Suprapubic skin (tissue), 4 donors: ENCODE measurements around the gene DIAPH2. TPM values are rescaled to one million over a fixed set of nuclear protein-coding genes. Genes with fewer than 3 reads are reported as not detected.

Experiments
- DNase-seq, 2 donors: peaks; one replicate each; pipeline ENCODE4 v3.0.0-alpha.2; 2019; ENCODE audit warnings: low spot score in 2 of 2
- H3K27ac ChIP-seq: fragments of 200-600 bp; sonication (generic); one replicate; pipeline ENCODE4 v1.5.1; 2019
- H3K27me3 ChIP-seq: fragments of 200-600 bp; sonication (generic); one replicate; pipeline ENCODE4 v1.5.1; 2019
- H3K36me3 ChIP-seq: fragments of 200-600 bp; sonication (generic); one replicate; pipeline ENCODE4 v1.5.1; 2019
- H3K4me1 ChIP-seq: fragments of 200-600 bp; sonication (generic); one replicate; pipeline ENCODE4 v1.5.1; 2019
- H3K4me3 ChIP-seq: fragments of 200-600 bp; sonication (generic); one replicate; pipeline ENCODE4 v1.5.1; 2019; ENCODE audit warnings: mild to moderate bottlenecking
- H3K9me3 ChIP-seq: fragments of 200-600 bp; sonication (generic); one replicate; pipeline ENCODE4 v1.5.1; 2019
- CTCF ChIP-seq, 2 donors: fragments of 200-600 bp in 1 of 2; fragments of 450-650 bp in 1 of 2; sonication (generic) in 1 of 2; IDR thresholded peaks; one replicate each; pipeline ENCODE4 v1.5.1; 2016 to 2019; ENCODE audit warnings: antibody characterized with exemption in 2 of 2, mild to moderate bottlenecking in 1 of 2, moderate library complexity in 1 of 2
- EP300 ChIP-seq: sonication (generic); formaldehyde crosslinking; IDR thresholded peaks from one replicate; pipeline ENCODE4 v1.6.1; 2017; ENCODE audit warnings: antibody characterized with exemption
- POLR2A ChIP-seq, 2 donors: fragments of 450-650 bp; IDR thresholded peaks; one replicate each; pipeline ENCODE4 v1.6.1; 2017; ENCODE audit warnings: antibody characterized with exemption in 2 of 2, mild to moderate bottlenecking in 2 of 2, moderate library complexity in 2 of 2
- POLR2AphosphoS5 ChIP-seq, 3 donors: sonication (generic); formaldehyde crosslinking; IDR thresholded peaks; one replicate each; pipeline ENCODE4 v1.6.1; 2017; ENCODE audit warnings: antibody characterized with exemption in 3 of 3
- WGBS: methylation state at CpG from one replicate; pipeline ENCODE4 v1.1.5; 2018; 5-methylcytosine and 5-hydroxymethylcytosine counted together
- total RNA-seq, 4 donors: library from RNA; depleted of rRNA; stranded (reverse); fragments of >200 nt; gene quantifications; one replicate each; pipeline ENCODE4 v1.1.0, GENCODE V29; 2016

The DIAPH2 gene
- total RNA-seq, 4 donors from 2014 or later = 17.5 to 38.7 (median 18.6) TPM

GRCh38 chrX:97538745-97539144, 854.1 kb downstream of the DIAPH2 start:
- TF ChIP-seq EP300 (no peak), CTCF (IDR thresholded peaks at IDR 0.05) (no peak), POLR2AphosphoS5 (IDR thresholded peaks at IDR 0.05) (no peak), POLR2A (IDR thresholded peaks at IDR 0.05) (no peak)
- Histone ChIP-seq H3K27ac (no peak overlapping the region), H3K4me1 (no peaks in the 10 kb centered on the region), H3K36me3 (no peaks in the 10 kb centered on the region), H3K27me3 (no peaks in the 10 kb centered on the region), H3K9me3 (no peaks in the 10 kb centered on the region), H3K4me3 (no peak overlapping the region)
- DNase-seq = no peak
- 74% methylated on average over 3 of the region's 3 CpGs for WGBS

- TF ChIP-seq CTCF (IDR thresholded peaks at IDR 0.05) = no peak
- TF ChIP-seq POLR2A (IDR thresholded peaks at IDR 0.05) = no peak
- no peak for TF ChIP-seq POLR2AphosphoS5 (IDR thresholded peaks at IDR 0.05)
- no peak for TF ChIP-seq EP300
- 51% methylated on average over 2 of the region's 2 CpGs for WGBS
- no peaks in the 10 kb centered on the region for H3K36me3 ChIP-seq
- H3K4me3 ChIP-seq = no peak overlapping the region
- H3K9me3 ChIP-seq = no peaks in the 10 kb centered on the region
- H3K27me3 ChIP-seq = no peaks in the 10 kb centered on the region
- H3K27ac ChIP-seq = no peak overlapping the region
- DNase-seq = no peak
- no peaks in the 10 kb centered on the region for H3K4me1 ChIP-seq
Observed at GRCh38 chrX:97539970-97540519, 855.4 kb downstream of the DIAPH2 start.

DNA sequence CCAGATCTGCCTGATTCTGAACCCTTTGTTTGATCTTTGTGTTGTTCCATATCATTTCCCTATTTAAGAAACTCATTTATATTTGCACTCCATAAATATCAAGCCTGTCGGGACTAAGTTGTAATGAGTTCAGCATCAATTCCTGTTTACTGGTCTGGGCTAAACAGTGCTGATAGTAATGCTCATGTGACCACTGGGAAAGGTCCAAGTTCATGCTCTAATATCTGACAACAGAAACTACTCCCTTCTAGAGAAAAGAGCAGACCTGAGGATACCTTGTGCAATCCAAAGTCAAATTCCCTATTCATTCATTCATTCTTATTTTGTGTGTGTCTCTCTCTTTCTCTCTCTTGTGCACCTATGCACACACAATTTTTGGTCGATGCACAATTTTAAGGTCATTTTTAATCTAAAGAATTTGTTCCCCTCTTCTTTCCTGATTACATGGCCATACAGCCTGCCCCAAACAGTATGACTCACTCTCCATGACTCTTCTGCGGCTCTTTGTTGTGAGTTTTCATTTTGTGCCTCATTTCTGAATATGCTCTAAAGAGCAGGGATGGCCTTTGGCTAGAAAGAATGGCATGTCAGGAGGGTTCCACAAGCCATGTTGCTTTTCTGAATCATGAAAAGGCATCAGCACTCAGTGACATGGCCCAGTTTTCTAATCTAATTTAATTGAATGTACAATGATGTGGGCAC, 863.4 kb downstream of the DIAPH2 start:
- H3K27me3 ChIP-seq = no peaks in the 10 kb centered on the region
- WGBS = 83% methylated on average over 3 of the region's 3 CpGs
- TF ChIP-seq POLR2A (IDR thresholded peaks at IDR 0.05) (no peak), EP300 (no peak), POLR2AphosphoS5 (IDR thresholded peaks at IDR 0.05) (no peak), CTCF (IDR thresholded peaks at IDR 0.05) (no peak)

GRCh38 chrX:97551821-97552220, 867.2 kb downstream of the DIAPH2 start:
- WGBS = 95% methylated on average over 3 of the region's 3 CpGs
- H3K27ac ChIP-seq = no peak overlapping the region

More for the DNA sequence above, 863.4 kb downstream of the DIAPH2 start:
- no peaks in the 10 kb centered on the region for H3K9me3 ChIP-seq
- no peaks in the 10 kb centered on the region for H3K36me3 ChIP-seq
- no peak overlapping the region for H3K4me3 ChIP-seq
- no peak overlapping the region for H3K27ac ChIP-seq
- no peaks in the 10 kb centered on the region for H3K4me1 ChIP-seq
- no peak for DNase-seq

More at GRCh38 chrX:97551821-97552220, 867.2 kb downstream of the DIAPH2 start:
- H3K9me3 ChIP-seq = no peaks in the 10 kb centered on the region
- no peaks in the 10 kb centered on the region for H3K4me1 ChIP-seq
- H3K27me3 ChIP-seq = no peaks in the 10 kb centered on the region
- H3K4me3 ChIP-seq = no peak overlapping the region
- TF ChIP-seq CTCF (IDR thresholded peaks at IDR 0.05) (no peak), POLR2AphosphoS5 (IDR thresholded peaks at IDR 0.05) (no peak), POLR2A (IDR thresholded peaks at IDR 0.05) (no peak), EP300 (no peak)
- no peak for DNase-seq
- H3K36me3 ChIP-seq = no peaks in the 10 kb centered on the region
